NCI-H82 (cell line): Measurements from ENCODE around the gene PPP6R2.
"Not testable (repeated sequence)": the region's sequence is repeated elsewhere in the genome, so short reads cannot be mapped to it uniquely, and the experiment has no call there.

Source experiments
- DNase-seq: peaks from one replicate; lab custom pipeline; 2025; lab: John Stamatoyannopoulos, UW

PPP6R2 gene

GRCh38 chr22:50425179-50425916 is 82.2 kb downstream of the PPP6R2 start:
- no peak for DNase-seq

GRCh38 chr22:50432131-50432876 is 89.2 kb downstream of the PPP6R2 start:
- no peak for DNase-seq

- DNase-seq: not testable (repeated sequence)
Measured at GRCh38 chr22:50432877-50433510, 89.9 kb downstream of the PPP6R2 start.

- DNase-seq: no peak
Measured at GRCh38 chr22:50434849-50435248, 91.7 kb downstream of the PPP6R2 start.

GRCh38 chr22:50435291-50436014 is 92.3 kb downstream of the PPP6R2 start:
- DNase-seq: no peak

GRCh38 chr22:50436015-50436830 is 93.1 kb downstream of the PPP6R2 start:
- no peak for DNase-seq

GRCh38 chr22:50436841-50437341 is 93.8 kb downstream of the PPP6R2 start:
- no peak for DNase-seq

- no peak for DNase-seq
Measured at GRCh38 chr22:50437511-50438304, 94.6 kb downstream of the PPP6R2 start.

GRCh38 chr22:50438305-50439275 is 95.5 kb downstream of the PPP6R2 start:
- no peak for DNase-seq

GRCh38 chr22:50439314-50439870 is 96.3 kb downstream of the PPP6R2 start:
- DNase-seq: no peak

GRCh38 chr22:50439871-50440331 is 96.8 kb downstream of the PPP6R2 start:
- DNase-seq: no peak

GRCh38 chr22:50440544-50441249 is 97.6 kb downstream of the PPP6R2 start:
- DNase-seq: no peak

GRCh38 chr22:50441428-50441993 is 98.4 kb downstream of the PPP6R2 start:
- no peak for DNase-seq

GRCh38 chr22:50443197-50443596 is 100.1 kb downstream of the PPP6R2 start:
- DNase-seq: no peak

GRCh38 chr22:50443801-50444625 is 100.9 kb downstream of the PPP6R2 start:
- DNase-seq: no peak

GRCh38 chr22:50444663-50445062 is 101.5 kb downstream of the PPP6R2 start:
- no peak for DNase-seq
